ENCODE data around the gene CADPS2.

The CADPS2 gene

GRCh38 chr7:122831436-122831835 lies 54.8 kb downstream of the CADPS2 start:
- no peaks in the 10 kb centered on the region for H3K9me3 ChIP-seq (ENCODE audit: control insufficient read depth, low read length)
- no peaks in the 10 kb centered on the region for H3K4me1 ChIP-seq (ENCODE audit: control insufficient read depth, insufficient read depth, low read length, poor library complexity, severe bottlenecking)
- H3K27ac ChIP-seq (ENCODE audit: low read depth, low read length, severe bottlenecking): no peak overlapping the region
- H3K36me3 ChIP-seq (ENCODE audit: control insufficient read depth, insufficient read depth, low read length): no peaks in the 10 kb centered on the region
- no peak overlapping the region for H3K4me3 ChIP-seq (ENCODE audit: extremely low read depth, insufficient read depth, low read length, poor library complexity, severe bottlenecking)
- no CpG with 5 or more reads among the region's 1 CpG for WGBS, 2 experiments (ENCODE audit: insufficient coverage in 2 of 2)

- WGBS, 2 experiments (ENCODE audit: insufficient coverage in 2 of 2): 87% methylated on average over 2 of the region's 2 CpGs; no CpG with 5 or more reads in 1 of the 2 experiments
- Histone ChIP-seq H3K27ac (ENCODE audit: low read depth, low read length, severe bottlenecking) (no peak overlapping the region), H3K4me1 (ENCODE audit: control insufficient read depth, insufficient read depth, low read length, poor library complexity, severe bottlenecking) (no peaks in the 10 kb centered on the region), H3K9me3 (ENCODE audit: control insufficient read depth, low read length) (no peaks in the 10 kb centered on the region), H3K36me3 (ENCODE audit: control insufficient read depth, insufficient read depth, low read length) (no peaks in the 10 kb centered on the region), H3K4me3 (ENCODE audit: extremely low read depth, insufficient read depth, low read length, poor library complexity, severe bottlenecking) (no peak overlapping the region)
Observed at GRCh38 chr7:122829962-122830361, 56.3 kb downstream of the CADPS2 start.

GRCh38 chr7:122827763-122828162 lies 58.5 kb downstream of the CADPS2 start:
- H3K4me1 ChIP-seq (ENCODE audit: control insufficient read depth, insufficient read depth, low read length, poor library complexity, severe bottlenecking): no peaks in the 10 kb centered on the region
- no peaks in the 10 kb centered on the region for H3K36me3 ChIP-seq (ENCODE audit: control insufficient read depth, insufficient read depth, low read length)
- H3K9me3 ChIP-seq (ENCODE audit: control insufficient read depth, low read length): no peaks in the 10 kb centered on the region
- H3K4me3 ChIP-seq (ENCODE audit: extremely low read depth, insufficient read depth, low read length, poor library complexity, severe bottlenecking): no peak overlapping the region
- no peak overlapping the region for H3K27ac ChIP-seq (ENCODE audit: low read depth, low read length, severe bottlenecking)

GRCh38 chr7:122813845-122814244 lies 72.4 kb downstream of the CADPS2 start:
- Histone ChIP-seq H3K36me3 (ENCODE audit: control insufficient read depth, insufficient read depth, low read length) (no peaks in the 10 kb centered on the region), H3K9me3 (ENCODE audit: control insufficient read depth, low read length) (no peaks in the 10 kb centered on the region), H3K4me1 (ENCODE audit: control insufficient read depth, insufficient read depth, low read length, poor library complexity, severe bottlenecking) (no peaks in the 10 kb centered on the region), H3K4me3 (ENCODE audit: extremely low read depth, insufficient read depth, low read length, poor library complexity, severe bottlenecking) (no peak overlapping the region), H3K27ac (ENCODE audit: low read depth, low read length, severe bottlenecking) (no peak overlapping the region)
- WGBS, 2 experiments (ENCODE audit: insufficient coverage in 2 of 2): no CpG with 5 or more reads among the region's 3 CpGs

GRCh38 chr7:122803851-122804250 lies 82.4 kb downstream of the CADPS2 start:
- H3K4me3 ChIP-seq (ENCODE audit: extremely low read depth, insufficient read depth, low read length, poor library complexity, severe bottlenecking): no peak overlapping the region
- no peaks in the 10 kb centered on the region for H3K36me3 ChIP-seq (ENCODE audit: control insufficient read depth, insufficient read depth, low read length)
- 60 to 80% methylated on average over 1 of the region's 1 CpG for WGBS, 2 experiments (ENCODE audit: insufficient coverage in 2 of 2)
- no peak overlapping the region for H3K27ac ChIP-seq (ENCODE audit: low read depth, low read length, severe bottlenecking)
- no peaks in the 10 kb centered on the region for H3K9me3 ChIP-seq (ENCODE audit: control insufficient read depth, low read length)
- H3K4me1 ChIP-seq (ENCODE audit: control insufficient read depth, insufficient read depth, low read length, poor library complexity, severe bottlenecking): peaks cover 6% of the 10 kb centered on the region

GRCh38 chr7:122803323-122803722 lies 82.9 kb downstream of the CADPS2 start:
- Histone ChIP-seq H3K9me3 (ENCODE audit: control insufficient read depth, low read length) (no peaks in the 10 kb centered on the region), H3K36me3 (ENCODE audit: control insufficient read depth, insufficient read depth, low read length) (no peaks in the 10 kb centered on the region), H3K4me1 (ENCODE audit: control insufficient read depth, insufficient read depth, low read length, poor library complexity, severe bottlenecking) (peaks cover 6% of the 10 kb centered on the region), H3K27ac (ENCODE audit: low read depth, low read length, severe bottlenecking) (peak overlapping the region; percentile 12), H3K4me3 (ENCODE audit: extremely low read depth, insufficient read depth, low read length, poor library complexity, severe bottlenecking) (no peak overlapping the region)
- WGBS, 2 experiments (ENCODE audit: insufficient coverage in 2 of 2): 38% methylated on average over 1 of the region's 2 CpGs; no CpG with 5 or more reads in 1 of the 2 experiments

- no peak overlapping the region for H3K27ac ChIP-seq (ENCODE audit: low read depth, low read length, severe bottlenecking)
- no peaks in the 10 kb centered on the region for H3K36me3 ChIP-seq (ENCODE audit: control insufficient read depth, insufficient read depth, low read length)
- 48 to 58% methylated on average over 5 of the region's 6 CpGs for WGBS, 2 experiments (ENCODE audit: insufficient coverage in 2 of 2)
- no peak overlapping the region for H3K4me3 ChIP-seq (ENCODE audit: extremely low read depth, insufficient read depth, low read length, poor library complexity, severe bottlenecking)
- H3K9me3 ChIP-seq (ENCODE audit: control insufficient read depth, low read length): no peaks in the 10 kb centered on the region
- H3K4me1 ChIP-seq (ENCODE audit: control insufficient read depth, insufficient read depth, low read length, poor library complexity, severe bottlenecking): peaks cover 6% of the 10 kb centered on the region
Observed at GRCh38 chr7:122802301-122802751, 83.9 kb downstream of the CADPS2 start.

- H3K9me3 ChIP-seq (ENCODE audit: control insufficient read depth, low read length): no peaks in the 10 kb centered on the region
- H3K4me1 ChIP-seq (ENCODE audit: control insufficient read depth, insufficient read depth, low read length, poor library complexity, severe bottlenecking): no peaks in the 10 kb centered on the region
- no peak overlapping the region for H3K4me3 ChIP-seq (ENCODE audit: extremely low read depth, insufficient read depth, low read length, poor library complexity, severe bottlenecking)
- no peak overlapping the region for H3K27ac ChIP-seq (ENCODE audit: low read depth, low read length, severe bottlenecking)
- no CpG with 5 or more reads among the region's 3 CpGs for WGBS, 2 experiments (ENCODE audit: insufficient coverage in 2 of 2)
- H3K36me3 ChIP-seq (ENCODE audit: control insufficient read depth, insufficient read depth, low read length): no peaks in the 10 kb centered on the region
Observed at GRCh38 chr7:122791959-122792545, 94.2 kb downstream of the CADPS2 start.

- Histone ChIP-seq H3K27ac (ENCODE audit: low read depth, low read length, severe bottlenecking) (no peak overlapping the region), H3K36me3 (ENCODE audit: control insufficient read depth, insufficient read depth, low read length) (no peaks in the 10 kb centered on the region), H3K4me1 (ENCODE audit: control insufficient read depth, insufficient read depth, low read length, poor library complexity, severe bottlenecking) (no peaks in the 10 kb centered on the region), H3K4me3 (ENCODE audit: extremely low read depth, insufficient read depth, low read length, poor library complexity, severe bottlenecking) (no peak overlapping the region), H3K9me3 (ENCODE audit: control insufficient read depth, low read length) (no peaks in the 10 kb centered on the region)
- WGBS, 2 experiments (ENCODE audit: insufficient coverage in 2 of 2): no CpG with 5 or more reads among the region's 2 CpGs
Observed at GRCh38 chr7:122790591-122790990, 95.7 kb downstream of the CADPS2 start.

- Histone ChIP-seq H3K4me1 (ENCODE audit: control insufficient read depth, insufficient read depth, low read length, poor library complexity, severe bottlenecking) (no peaks in the 10 kb centered on the region), H3K4me3 (ENCODE audit: extremely low read depth, insufficient read depth, low read length, poor library complexity, severe bottlenecking) (no peak overlapping the region), H3K9me3 (ENCODE audit: control insufficient read depth, low read length) (no peaks in the 10 kb centered on the region), H3K27ac (ENCODE audit: low read depth, low read length, severe bottlenecking) (no peak overlapping the region), H3K36me3 (ENCODE audit: control insufficient read depth, insufficient read depth, low read length) (no peaks in the 10 kb centered on the region)
- WGBS, 2 experiments (ENCODE audit: insufficient coverage in 2 of 2): 80 to 89% methylated on average over 2 to 3 of the region's 3 CpGs
Observed at GRCh38 chr7:122790132-122790531, 96.1 kb downstream of the CADPS2 start.

GRCh38 chr7:122789156-122789555 lies 97.1 kb downstream of the CADPS2 start:
- H3K4me3 ChIP-seq (ENCODE audit: extremely low read depth, insufficient read depth, low read length, poor library complexity, severe bottlenecking): no peak overlapping the region
- H3K9me3 ChIP-seq (ENCODE audit: control insufficient read depth, low read length): no peaks in the 10 kb centered on the region
- H3K36me3 ChIP-seq (ENCODE audit: control insufficient read depth, insufficient read depth, low read length): no peaks in the 10 kb centered on the region
- H3K27ac ChIP-seq (ENCODE audit: low read depth, low read length, severe bottlenecking): no peak overlapping the region
- no peaks in the 10 kb centered on the region for H3K4me1 ChIP-seq (ENCODE audit: control insufficient read depth, insufficient read depth, low read length, poor library complexity, severe bottlenecking)
- WGBS, 2 experiments (ENCODE audit: insufficient coverage in 2 of 2): no CpG with 5 or more reads among the region's 1 CpG
